Measurements from ENCODE around the gene SNRK.

The SNRK gene

GRCh38 chr3:43286115-43286840 lies at the start of gene SNRK:
Gene SNRK (plus strand): TSS chr3:43286540. CDS start chr3:43303204, 16,664 bp downstream.
- DNase-seq, result peak; percentile 20

DNA sequence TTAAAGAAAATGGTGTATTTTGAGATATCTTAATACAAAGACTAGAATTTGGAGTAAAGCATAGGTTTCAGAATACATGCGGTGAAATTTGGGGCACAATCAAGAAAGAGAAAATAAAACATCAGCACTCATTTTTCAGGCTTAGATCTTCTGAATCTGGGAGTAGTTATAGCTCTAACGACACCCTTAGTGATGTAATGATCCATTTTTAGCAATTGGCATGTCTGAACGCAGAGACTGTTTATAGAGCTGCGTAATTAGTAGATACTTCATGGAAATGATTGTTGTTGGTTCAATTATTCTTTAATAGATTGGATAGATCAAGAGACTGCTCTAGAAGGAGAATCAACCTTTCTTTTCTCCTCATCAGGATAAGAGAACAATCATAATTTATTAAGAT lies 47.5 kb upstream of the SNRK start:
- DNase-seq, result no peak

GRCh38 chr3:43239755-43240154 lies 46.6 kb upstream of the SNRK start:
- no peak for DNase-seq

DNA sequence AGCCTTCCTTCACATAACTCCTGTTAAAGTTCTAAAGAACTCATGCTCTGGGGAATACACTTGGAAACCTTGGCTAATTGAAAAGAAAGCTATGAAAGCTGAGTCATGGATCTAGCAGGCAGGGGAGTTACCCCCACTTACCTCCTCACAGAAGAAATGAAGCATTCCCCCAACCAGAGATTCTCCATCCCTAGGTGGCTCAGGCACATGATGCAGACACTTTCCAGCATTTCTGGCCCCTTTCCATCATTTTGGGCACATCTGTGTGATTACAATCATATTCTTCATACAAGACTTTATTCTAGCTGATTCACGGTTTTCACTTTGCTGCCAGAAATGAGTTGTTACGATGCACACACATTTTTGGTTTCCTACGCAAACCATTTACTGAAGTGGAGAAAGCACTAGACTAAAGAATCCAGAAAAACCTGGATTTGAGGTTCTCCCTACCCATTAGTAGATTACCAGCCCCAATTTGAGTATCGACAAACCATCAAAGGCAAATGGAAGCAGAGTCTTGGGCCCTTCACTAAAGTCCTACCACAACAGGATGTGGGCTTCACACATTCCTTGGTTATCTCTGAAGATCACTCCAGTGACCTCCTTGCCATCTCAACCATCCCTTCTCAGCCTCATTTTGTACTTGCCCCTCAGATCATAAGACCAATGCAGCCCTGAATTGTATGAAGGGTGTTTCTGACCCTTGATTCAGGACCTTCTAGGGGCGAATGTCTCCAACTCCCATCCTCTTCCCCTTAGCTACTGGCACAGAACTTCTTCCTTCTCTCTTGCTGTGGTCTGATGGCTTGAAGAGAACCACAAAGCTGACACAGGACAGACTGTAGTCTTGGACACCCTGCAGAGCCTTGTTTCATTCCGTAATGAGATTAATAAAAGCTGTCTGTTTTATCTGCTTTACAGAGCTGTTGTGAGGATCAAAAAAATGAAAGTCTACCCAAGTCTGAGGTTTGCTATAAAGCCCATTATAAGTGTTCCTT lies 42.5 kb upstream of the SNRK start:
- no peak for DNase-seq

DNA sequence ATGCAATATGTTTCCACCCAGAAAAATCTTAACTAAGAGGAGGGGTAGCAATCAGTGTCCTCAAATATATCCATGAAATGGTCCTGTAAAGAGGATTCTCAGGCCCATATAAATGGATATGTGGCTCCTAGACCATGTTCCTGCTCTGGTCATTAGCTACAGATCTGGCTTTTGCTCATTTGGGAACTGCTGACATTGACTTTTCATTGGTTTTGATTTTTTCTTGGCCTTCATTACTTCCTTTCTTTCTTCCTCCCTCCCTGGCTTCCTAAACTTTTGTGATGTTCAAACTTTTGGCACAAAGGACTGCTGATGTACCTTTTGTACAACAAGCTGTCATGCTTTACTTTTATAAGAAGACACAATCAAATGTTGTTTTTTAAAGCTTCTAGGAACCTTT lies 41.6 kb upstream of the SNRK start:
- no peak for DNase-seq

GRCh38 chr3:43246976-43247375 lies 39.4 kb upstream of the SNRK start:
- DNase-seq, result no peak

DNA sequence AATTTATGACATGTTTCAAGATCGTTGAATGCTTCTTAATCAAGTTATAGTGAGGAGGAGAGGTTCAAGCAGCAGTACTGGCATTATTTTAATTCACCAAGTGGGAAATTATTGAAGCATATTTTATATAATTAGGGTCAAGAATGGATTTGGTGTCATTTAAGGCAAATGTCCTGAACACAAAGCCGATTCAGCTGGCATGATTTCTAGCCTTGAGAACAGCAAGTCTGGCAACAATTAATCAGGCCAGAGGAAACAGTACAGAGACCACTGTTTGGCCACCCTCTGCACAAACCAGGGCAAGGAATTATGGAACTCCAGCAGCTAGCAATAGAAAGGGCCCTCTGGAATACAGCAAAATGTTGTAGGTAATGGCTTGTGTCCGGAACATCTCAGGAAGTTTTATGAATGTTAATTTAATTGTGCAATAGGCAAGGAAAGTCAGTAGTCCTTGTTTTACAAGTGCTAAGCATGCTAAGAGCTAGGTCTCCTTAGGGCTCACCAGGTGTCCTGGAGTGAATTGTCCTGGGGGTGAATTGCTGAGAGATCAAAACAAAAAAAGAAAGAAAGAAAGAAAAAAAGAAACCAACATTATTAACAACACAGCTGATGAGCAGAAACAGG lies 38.7 kb upstream of the SNRK start:
- DNase-seq, result no peak

DNA sequence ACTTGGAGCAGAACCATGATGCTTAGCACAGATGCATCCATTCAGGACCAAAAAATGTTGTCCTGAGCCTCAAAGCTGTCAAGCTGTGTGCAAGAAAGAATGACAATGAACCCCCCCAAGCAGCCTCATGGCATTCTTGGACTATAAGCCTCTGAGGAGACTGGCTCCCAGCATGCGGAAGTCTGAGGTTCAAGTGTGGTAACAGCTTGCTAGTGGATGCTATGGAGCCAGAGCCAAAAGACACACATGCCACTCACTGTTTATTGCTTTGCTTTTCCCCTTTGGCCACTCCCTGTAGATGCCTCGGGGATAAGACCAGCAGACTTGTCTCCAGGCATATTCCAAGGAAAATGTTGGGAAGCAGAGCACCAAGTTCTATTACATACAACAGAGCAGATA lies 38.2 kb upstream of the SNRK start:
- no peak for DNase-seq

DNA sequence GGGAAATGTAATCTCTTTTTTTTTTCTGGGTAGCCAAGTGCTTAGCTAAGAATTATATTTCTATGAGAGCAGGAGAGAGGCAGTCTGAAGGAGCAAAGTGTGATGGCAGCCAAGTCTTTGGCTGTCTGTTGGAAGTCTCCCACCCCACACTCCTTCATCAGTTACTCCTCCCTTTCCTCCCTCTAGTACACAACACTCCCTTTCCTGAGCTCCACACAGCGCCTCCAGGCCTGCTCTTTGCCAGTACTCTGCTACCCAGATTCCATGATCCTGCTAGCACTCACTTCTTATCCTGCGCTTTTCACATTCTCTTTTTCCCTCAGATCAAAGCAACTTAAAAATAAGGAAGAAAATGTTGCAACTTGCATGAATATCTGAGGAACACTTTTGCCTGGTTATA lies 37.4 kb upstream of the SNRK start:
- DNase-seq, result no peak

DNA sequence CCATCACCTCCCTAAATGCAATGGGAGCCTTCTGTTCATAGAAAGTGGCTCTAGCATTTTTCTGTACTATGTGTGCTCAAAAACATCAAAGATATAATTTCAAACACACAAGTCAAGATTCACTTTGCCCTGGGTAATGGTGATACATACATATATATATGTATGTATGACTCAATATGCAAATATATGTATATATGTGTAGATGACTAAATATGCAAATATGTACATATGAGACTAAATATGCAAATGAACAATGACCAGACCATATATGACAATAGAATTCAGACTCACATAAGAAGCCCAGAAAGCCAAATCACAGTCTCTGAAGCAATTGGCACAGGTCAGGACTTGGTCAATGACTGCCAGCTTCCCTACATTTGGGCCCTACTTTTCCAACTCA lies 36.9 kb upstream of the SNRK start:
- DNase-seq, result no peak

GRCh38 chr3:43253294-43253693 lies 33.0 kb upstream of the SNRK start:
- no peak for DNase-seq

DNA sequence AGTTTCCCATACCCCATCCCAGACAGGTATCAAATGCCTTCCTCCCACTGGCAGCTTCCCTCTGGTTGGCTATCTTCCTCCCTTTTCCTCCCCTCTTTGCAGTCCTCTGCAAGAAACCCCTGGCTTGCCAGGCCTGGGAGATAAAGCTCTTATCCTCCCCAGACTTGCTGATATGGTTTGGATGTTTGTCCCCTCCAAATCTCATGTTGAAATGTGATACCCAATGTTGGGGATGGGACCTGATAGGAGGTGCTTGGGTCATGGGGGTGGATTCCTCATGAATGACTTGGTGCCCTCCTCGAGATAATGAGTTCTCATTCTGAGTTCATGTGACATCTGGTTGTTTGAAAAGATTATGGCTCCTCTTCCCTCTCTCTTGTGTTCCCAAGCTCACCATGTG lies 32.2 kb upstream of the SNRK start:
- no peak for DNase-seq

GRCh38 chr3:43255662-43256061 lies 30.7 kb upstream of the SNRK start:
- no peak for DNase-seq

DNA sequence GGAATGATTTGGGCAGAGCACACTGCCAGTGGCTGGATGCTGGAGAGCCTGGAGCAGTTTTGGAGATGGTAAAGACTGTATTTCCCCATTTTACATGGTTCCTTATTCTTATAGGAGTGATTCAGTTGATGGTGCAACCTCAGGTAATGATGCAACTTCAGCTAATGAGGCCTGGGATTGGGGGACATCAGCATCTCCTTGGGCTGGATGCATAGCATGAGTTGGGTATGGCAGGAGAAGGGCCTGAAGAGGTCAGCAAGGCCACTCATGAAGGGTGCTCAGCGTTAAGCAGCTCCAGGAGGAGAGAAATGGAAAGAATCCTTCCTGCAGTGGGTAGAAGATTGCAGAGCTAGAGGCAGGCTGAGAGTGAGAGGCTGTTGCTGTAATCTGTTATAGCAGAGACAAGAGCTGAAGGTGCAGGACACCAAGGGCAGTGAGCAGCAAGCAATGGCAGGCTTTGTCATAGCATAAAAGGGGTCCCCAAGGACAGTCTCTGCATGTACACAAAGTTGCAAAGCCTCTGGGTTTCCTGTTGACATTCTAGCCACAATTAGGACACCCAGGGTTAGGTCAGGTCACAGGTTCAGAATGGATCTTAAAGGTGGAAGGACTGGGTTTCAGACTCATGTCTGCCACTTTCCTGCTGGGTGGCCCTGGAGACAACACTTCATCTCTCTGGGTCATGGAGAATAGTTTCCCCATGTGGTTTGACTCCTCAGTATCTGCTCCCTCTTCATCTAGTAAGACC lies 29.5 kb upstream of the SNRK start:
- DNase-seq, result no peak

GRCh38 chr3:43257850-43258249 lies 28.5 kb upstream of the SNRK start:
- DNase-seq, result no peak

DNA sequence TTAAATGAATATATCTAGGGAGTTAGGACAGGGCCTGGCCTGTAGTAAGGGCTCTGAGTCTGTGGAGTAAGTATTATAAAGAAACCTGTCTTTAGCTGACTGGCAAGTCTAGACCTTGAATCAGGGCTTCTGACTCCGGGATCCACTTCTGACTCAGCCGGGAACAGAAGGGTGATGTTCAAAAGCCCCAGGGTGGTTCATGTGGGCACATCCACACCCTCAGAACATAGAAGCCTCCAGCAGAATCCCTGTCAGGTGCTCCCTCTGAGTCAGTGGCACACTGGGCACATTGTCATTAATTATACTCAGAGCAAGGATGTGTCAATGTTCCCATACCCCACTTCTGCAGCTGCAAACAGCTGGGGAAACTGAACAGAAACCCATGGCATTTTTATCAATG lies 26.7 kb upstream of the SNRK start:
- DNase-seq, result no peak

GRCh38 chr3:43260412-43260811 lies 25.9 kb upstream of the SNRK start:
- no peak for DNase-seq

- DNase-seq, result no peak
Measured at GRCh38 chr3:43262194-43262593, 24.1 kb upstream of the SNRK start.

DNA sequence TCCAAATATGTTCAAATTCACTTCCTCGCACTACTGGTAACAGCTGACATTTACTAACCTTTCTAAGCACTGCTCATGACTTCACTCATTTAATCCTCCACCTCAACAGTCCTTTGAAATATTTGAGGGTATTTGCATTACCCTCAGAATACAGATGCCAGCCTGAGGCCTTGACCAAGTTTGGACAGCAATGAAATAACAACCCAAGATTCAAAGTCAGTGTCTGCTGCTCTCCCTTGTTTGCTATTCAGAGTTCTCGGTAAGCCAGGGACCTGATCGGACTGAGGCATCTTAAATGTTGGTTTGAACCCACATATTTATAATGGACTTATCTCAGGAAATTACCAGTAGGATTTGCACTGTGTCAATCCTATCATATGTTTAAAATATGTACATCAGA lies 19.9 kb upstream of the SNRK start:
- no peak for DNase-seq

GRCh38 chr3:43266995-43267394 lies 19.3 kb upstream of the SNRK start:
- no peak for DNase-seq

DNA sequence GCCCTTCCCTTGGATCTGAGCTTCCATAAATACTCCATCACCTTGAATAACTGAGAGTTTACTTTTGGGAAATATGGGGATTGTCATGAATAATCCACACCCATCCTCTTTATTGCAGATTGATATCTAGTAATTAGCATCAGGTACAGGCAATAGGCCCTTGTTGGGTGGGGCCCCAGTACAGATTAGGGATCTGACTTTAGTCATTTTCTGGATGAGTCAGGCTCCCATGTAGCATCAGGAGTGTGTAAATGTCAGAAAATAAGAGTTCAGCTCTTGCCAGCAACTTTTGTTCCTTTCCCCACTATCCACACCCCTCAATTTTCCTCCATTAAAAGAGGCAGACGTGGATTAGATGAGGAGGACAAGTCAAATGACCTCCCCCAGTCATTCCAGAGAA lies 17.7 kb upstream of the SNRK start:
- no peak for DNase-seq

- DNase-seq, result no peak
Measured at GRCh38 chr3:43270078-43270477, 16.3 kb upstream of the SNRK start.

DNA sequence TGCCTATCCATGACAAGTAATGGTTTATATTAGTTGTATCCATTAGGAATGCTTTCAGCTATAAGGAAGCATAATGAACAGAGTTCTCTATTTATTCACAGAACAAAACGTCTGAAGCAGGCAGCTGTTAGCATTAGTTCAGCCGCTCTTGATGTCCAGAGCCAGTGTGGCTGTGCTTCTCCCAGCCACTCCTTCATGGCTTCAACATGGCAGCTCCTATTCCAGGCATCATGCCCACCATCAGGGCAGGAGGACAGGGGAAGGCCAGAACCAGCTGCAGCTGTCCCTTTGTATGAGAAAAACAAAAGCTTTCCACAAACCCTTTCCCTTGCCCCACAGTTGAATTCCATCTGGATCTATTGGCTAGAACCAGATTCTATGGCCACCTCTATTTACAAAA lies 12.9 kb upstream of the SNRK start:
- DNase-seq, result no peak

Measured in DMS79 (cell line).